ENCODE measurements around the gene MPND. TPM values are rescaled to one million over a fixed set of nuclear protein-coding genes. Genes with fewer than 3 reads are reported as not detected.
A peak's percentile ranks its signal among the peaks of the same experiment; 100 is the strongest.

The MPND gene
- total and polyA plus RNA-seq, 7 experiments from 2014 or later: 4.0 to 24.4 (median 14.9) TPM

DNA sequence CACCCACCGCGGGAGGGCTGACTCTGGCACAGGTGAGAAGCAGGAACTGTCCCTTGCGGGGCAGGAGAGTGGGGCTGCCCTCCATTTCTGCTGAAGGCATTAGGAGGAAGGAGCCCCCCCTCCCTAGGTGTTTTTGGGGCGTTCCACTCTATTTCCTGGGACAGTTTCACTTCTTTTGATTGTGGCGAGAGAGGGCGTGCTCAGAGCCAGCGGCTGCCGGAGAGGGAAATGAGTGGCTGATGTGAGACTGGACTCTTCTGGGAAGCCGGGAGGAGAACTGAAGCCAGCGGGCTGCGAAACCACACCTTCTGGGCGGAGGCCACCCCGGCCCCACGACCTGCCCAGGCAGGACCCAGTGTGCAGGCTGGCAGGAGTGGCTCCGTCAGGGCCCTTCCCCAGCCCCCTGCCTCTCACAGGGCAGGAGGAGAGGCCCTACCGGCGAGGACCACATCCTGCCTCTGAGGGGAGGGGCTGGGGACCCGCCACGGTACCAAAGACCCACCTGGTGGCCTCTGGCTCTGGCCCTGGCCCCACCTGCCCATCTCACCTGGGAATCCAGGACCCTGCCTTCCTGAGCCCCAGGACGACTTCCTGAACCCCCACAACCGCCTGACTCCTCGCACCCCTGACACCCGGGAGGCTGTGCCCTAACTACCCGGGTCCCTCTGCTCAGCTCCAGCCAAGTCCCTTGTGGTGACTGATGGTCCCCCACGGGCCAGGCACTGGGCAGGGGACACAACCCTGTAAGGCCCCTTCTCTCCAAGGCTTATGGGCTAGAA lies 25.9 kb downstream of the MPND start:
- no peaks in the 10 kb centered on the region for H3K9me3 Mint-ChIP-seq
- no peaks in the 10 kb centered on the region for H3K27me3 Mint-ChIP-seq
- Histone ChIP-seq H3K4me1 (ENCODE audit: control insufficient read depth in 2 of 2, insufficient read depth in 2 of 2, low read length in 2 of 2) (peaks cover 21 to 32% of the 10 kb centered on the region in 2 donors), H3K27me3 (ENCODE audit: control insufficient read depth in 2 of 2, insufficient read depth in 2 of 2, low read length in 2 of 2) (no peaks in the 10 kb centered on the region), H3K36me3 (ENCODE audit: control insufficient read depth in 2 of 3, insufficient read depth in 3 of 3, low read length in 3 of 3) (peaks cover 0 to 41% (median 5%) of the 10 kb centered on the region in 3 experiments), H3K4me3 (ENCODE audit: low read length) (peak overlapping the region; percentile 76), H3K9me3 (ENCODE audit: control insufficient read depth in 2 of 3, low read length in 3 of 3) (no peaks in the 10 kb centered on the region), H3K27ac (ENCODE audit: low read depth, low read length) (peak overlapping the region; percentile 68)
- intact Hi-C loops (cut with micrococcal nuclease): loop anchor here (1.0 to 2.0 kb wide), 5 partner anchors 11 to 102 kb away; partner anchors contain the start of genes MPND (in 2 of the 2) and SH3GL1 (in 2 of the 2)
- peaks cover 0 to 3% (median 0%) of the 10 kb centered on the region in 5 donors for H3K36me3 Mint-ChIP-seq
- H3K27ac Mint-ChIP-seq: peak overlapping the region; percentile 85 to 96 (median 94)
- CTCF ChIA-PET: interaction anchor here (1.0 to 1.4 kb wide), 4 partner anchors 30 to 33 kb away, joined by 3 to 11 read pairs (median 4); partner anchors contain the start of genes CHAF1A, SH3GL1 and STAP2
- H3K4me1 Mint-ChIP-seq: peaks cover 22 to 57% (median 42%) of the 10 kb centered on the region in 7 donors
- POLR2A ChIA-PET: interaction anchor here (0.6 to 2.5 kb wide), 6 partner anchors 10 to 205 kb away, joined by 3 to 29 read pairs (median 5); partner anchors contain the start of genes CHAF1A, MPND, SH3GL1 and YJU2
- peak overlapping the region; percentile 87 to 97 (median 94) for H3K4me3 Mint-ChIP-seq
- ATAC-seq (peak; percentile 76), DNase-seq (peak; percentile 38 to 77 (median 74))

GRCh38 chr19:4369888-4370260 lies 26.5 kb downstream of the MPND start:
- H3K4me1 ChIP-seq (ENCODE audit: control insufficient read depth in 2 of 2, insufficient read depth in 2 of 2, low read length in 2 of 2): peaks cover 21 to 32% of the 10 kb centered on the region in 2 donors
- ATAC-seq: peak; percentile 80
- peak overlapping the region; percentile 87 to 97 (median 94) for H3K4me3 Mint-ChIP-seq
- peak overlapping the region; percentile 81 to 96 (median 94) for H3K27ac Mint-ChIP-seq
- DNase-seq: peak; percentile 55 to 80 (median 67)
- H3K27me3 Mint-ChIP-seq: no peaks in the 10 kb centered on the region
- peak overlapping the region; percentile 76 for H3K4me3 ChIP-seq (ENCODE audit: low read length)
- H3K27ac ChIP-seq (ENCODE audit: low read depth, low read length): peak overlapping the region; percentile 68
- H3K36me3 Mint-ChIP-seq: peaks cover 0 to 3% (median 0%) of the 10 kb centered on the region in 5 donors
- H3K27me3 ChIP-seq (ENCODE audit: control insufficient read depth in 2 of 2, insufficient read depth in 2 of 2, low read length in 2 of 2): no peaks in the 10 kb centered on the region
- H3K9me3 ChIP-seq (ENCODE audit: control insufficient read depth in 2 of 3, low read length in 3 of 3): no peaks in the 10 kb centered on the region
- peaks cover 22 to 57% (median 42%) of the 10 kb centered on the region in 7 donors for H3K4me1 Mint-ChIP-seq
- ChIA-PET POLR2A (interaction anchor here (0.6 to 2.5 kb wide), 6 partner anchors 10 to 204 kb away, joined by 3 to 29 read pairs (median 5); partner anchors contain the start of genes CHAF1A, MPND, SH3GL1 and YJU2), CTCF (interaction anchor here (0.6 to 1.4 kb wide), 6 partner anchors 24 to 32 kb away, joined by 3 to 11 read pairs (median 4); partner anchors contain the start of genes CHAF1A, MPND and SH3GL1)
- intact Hi-C loops (cut with micrococcal nuclease): loop anchor here (1.0 to 2.0 kb wide), 6 partner anchors 10 to 103 kb away; partner anchors contain the start of genes MPND (in 2 of the 2) and SH3GL1 (in 2 of the 2)
- H3K36me3 ChIP-seq (ENCODE audit: control insufficient read depth in 2 of 3, insufficient read depth in 3 of 3, low read length in 3 of 3): peaks cover 0 to 37% (median 5%) of the 10 kb centered on the region in 3 experiments
- no peaks in the 10 kb centered on the region for H3K9me3 Mint-ChIP-seq

DNA sequence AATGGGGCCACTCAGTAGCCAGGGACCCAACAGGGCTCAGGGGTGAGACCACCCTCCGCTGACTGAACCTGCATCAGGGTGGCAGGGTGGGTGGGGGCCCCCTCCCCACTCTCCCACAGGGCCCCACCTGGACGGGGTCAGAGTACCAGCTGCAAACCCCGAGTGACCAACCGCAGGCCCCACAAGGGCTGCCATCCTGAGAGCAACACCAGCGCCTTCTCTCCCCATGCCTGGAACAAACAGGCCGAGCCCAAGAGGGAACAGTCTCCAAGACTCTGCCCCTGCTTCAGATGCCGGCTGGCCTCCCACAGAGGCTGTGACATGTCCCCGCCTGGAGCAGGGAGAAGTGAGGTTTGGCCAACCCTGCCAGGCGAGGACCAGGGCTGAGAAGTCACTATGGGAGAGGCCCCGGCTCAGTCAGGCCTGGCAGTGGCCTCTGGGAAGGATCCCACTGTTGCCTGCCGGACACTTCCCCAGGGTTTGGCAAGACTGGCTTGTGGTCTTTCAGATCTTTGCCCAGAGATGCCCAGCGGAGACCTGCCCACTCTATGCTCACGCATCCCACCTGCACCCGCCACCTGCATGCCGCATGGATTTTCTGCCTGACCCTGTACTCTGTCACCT lies 27.2 kb downstream of the MPND start:
- ATAC-seq (no peak), DNase-seq (no peak)
- peak overlapping the region; percentile 68 for H3K27ac ChIP-seq (ENCODE audit: low read depth, low read length)
- POLR2A ChIA-PET: interaction anchor here (1.0 to 2.5 kb wide), 4 partner anchors 9 to 124 kb away, joined by 4 to 29 read pairs (median 10); partner anchors contain the start of genes CHAF1A, MPND, SH3GL1 and YJU2
- no peaks in the 10 kb centered on the region for H3K27me3 Mint-ChIP-seq
- CTCF ChIA-PET: interaction anchor here (0.5 to 1.4 kb wide), 8 partner anchors 24 to 286 kb away, joined by 3 to 11 read pairs (median 4); partner anchors contain the start of genes CHAF1A, MPND and SH3GL1
- H3K36me3 ChIP-seq (ENCODE audit: control insufficient read depth in 2 of 3, insufficient read depth in 3 of 3, low read length in 3 of 3): peaks cover 0 to 30% (median 0%) of the 10 kb centered on the region in 3 experiments
- H3K9me3 ChIP-seq (ENCODE audit: control insufficient read depth in 2 of 3, low read length in 3 of 3): no peaks in the 10 kb centered on the region
- H3K27me3 ChIP-seq (ENCODE audit: control insufficient read depth in 2 of 2, insufficient read depth in 2 of 2, low read length in 2 of 2): no peaks in the 10 kb centered on the region
- H3K36me3 Mint-ChIP-seq: peaks cover 0 to 3% (median 0%) of the 10 kb centered on the region in 5 donors
- H3K27ac Mint-ChIP-seq: peak overlapping the region; percentile 40 to 95 (median 85)
- H3K4me3 Mint-ChIP-seq: peak overlapping the region; percentile 33 to 97 (median 90)
- H3K4me3 ChIP-seq (ENCODE audit: low read length): peak overlapping the region; percentile 76
- H3K4me1 ChIP-seq (ENCODE audit: control insufficient read depth in 2 of 2, insufficient read depth in 2 of 2, low read length in 2 of 2): peaks cover 21 to 34% of the 10 kb centered on the region in 2 donors
- no peaks in the 10 kb centered on the region for H3K9me3 Mint-ChIP-seq
- peaks cover 23 to 60% (median 43%) of the 10 kb centered on the region in 7 donors for H3K4me1 Mint-ChIP-seq
- intact Hi-C loops (cut with micrococcal nuclease): loop anchor here in 1 of 2 donors (1.0 kb wide), 1 partner anchor 42 kb away; no protein-coding TSS in a partner anchor

DNA sequence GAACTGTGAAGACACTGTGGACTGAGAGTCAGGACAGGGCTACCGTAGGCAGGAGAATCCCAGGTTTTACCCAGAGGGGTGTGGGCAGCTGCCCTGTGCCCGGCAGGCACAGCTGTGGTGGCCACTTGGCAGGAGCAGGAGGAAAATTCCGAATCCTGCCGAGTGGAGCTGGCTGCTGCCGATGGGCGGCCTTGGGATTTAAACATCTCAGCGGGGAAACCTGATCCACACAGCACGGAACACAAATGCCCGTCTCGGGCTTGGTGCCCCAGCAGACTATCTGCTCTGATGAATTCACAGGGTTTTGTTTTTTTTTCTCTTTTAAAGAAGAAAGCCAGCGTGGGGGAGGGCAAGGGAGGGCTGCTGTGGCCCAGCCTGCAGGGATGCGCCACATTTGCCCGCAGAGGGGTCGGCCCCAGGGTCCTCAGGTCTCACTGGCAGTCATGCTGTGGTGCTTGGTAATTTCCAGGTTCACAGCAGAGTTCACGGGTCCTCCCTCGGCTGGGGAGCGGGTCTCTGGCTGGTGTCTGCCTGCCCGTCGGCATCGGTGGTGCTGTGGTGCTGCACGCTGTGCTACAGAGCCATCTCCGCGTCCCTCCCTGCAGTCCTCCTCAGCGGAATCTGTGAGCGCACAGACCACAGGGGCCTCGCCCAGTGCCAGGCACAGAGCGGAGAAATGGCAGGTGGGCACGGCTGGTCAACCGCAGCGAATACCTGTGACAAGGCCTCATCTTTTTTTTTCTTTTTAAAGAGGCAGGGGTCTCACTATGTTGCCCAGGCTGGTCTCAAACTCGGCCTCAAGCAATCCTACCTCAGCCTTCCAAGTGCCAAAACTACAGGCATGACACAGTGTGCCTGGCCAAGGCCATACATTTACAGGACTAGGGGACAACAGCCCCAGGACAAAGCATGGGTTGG lies 28.1 kb downstream of the MPND start:
- Histone ChIP-seq H3K27ac (ENCODE audit: low read depth, low read length) (peak overlapping the region; percentile 68), H3K4me1 (ENCODE audit: control insufficient read depth in 2 of 2, insufficient read depth in 2 of 2, low read length in 2 of 2) (peaks cover 21 to 41% of the 10 kb centered on the region in 2 donors), H3K27me3 (ENCODE audit: control insufficient read depth in 2 of 2, insufficient read depth in 2 of 2, low read length in 2 of 2) (no peaks in the 10 kb centered on the region), H3K4me3 (ENCODE audit: low read length) (no peak overlapping the region), H3K36me3 (ENCODE audit: control insufficient read depth in 2 of 3, insufficient read depth in 3 of 3, low read length in 3 of 3) (peaks cover 0 to 21% (median 0%) of the 10 kb centered on the region in 3 experiments), H3K9me3 (ENCODE audit: control insufficient read depth in 2 of 3, low read length in 3 of 3) (no peaks in the 10 kb centered on the region)
- H3K27ac Mint-ChIP-seq: peak overlapping the region; percentile 40 to 95 (median 83)
- peaks cover 0 to 3% (median 0%) of the 10 kb centered on the region in 11 donors for H3K9me3 Mint-ChIP-seq
- intact Hi-C loops (cut with micrococcal nuclease): no loop called here
- ChIA-PET POLR2A (interaction anchor here (0.6 to 1.4 kb wide), 3 partner anchors 9 to 33 kb away, joined by 3 read pairs; partner anchors contain the start of gene CHAF1A), CTCF (interaction anchor here (1.3 kb wide), 1 partner anchor 50 kb away, joined by 4 read pairs; no protein-coding TSS in a partner anchor)
- no peak for DNase-seq
- no peak for ATAC-seq
- H3K36me3 Mint-ChIP-seq: peaks cover 0 to 3% (median 0%) of the 10 kb centered on the region in 5 donors
- peaks cover 29 to 67% (median 53%) of the 10 kb centered on the region in 7 donors for H3K4me1 Mint-ChIP-seq
- H3K4me3 Mint-ChIP-seq: peak overlapping the region in 7 of 10 donors; percentile 37 to 97 (median 87)
- H3K27me3 Mint-ChIP-seq: no peaks in the 10 kb centered on the region

DNA sequence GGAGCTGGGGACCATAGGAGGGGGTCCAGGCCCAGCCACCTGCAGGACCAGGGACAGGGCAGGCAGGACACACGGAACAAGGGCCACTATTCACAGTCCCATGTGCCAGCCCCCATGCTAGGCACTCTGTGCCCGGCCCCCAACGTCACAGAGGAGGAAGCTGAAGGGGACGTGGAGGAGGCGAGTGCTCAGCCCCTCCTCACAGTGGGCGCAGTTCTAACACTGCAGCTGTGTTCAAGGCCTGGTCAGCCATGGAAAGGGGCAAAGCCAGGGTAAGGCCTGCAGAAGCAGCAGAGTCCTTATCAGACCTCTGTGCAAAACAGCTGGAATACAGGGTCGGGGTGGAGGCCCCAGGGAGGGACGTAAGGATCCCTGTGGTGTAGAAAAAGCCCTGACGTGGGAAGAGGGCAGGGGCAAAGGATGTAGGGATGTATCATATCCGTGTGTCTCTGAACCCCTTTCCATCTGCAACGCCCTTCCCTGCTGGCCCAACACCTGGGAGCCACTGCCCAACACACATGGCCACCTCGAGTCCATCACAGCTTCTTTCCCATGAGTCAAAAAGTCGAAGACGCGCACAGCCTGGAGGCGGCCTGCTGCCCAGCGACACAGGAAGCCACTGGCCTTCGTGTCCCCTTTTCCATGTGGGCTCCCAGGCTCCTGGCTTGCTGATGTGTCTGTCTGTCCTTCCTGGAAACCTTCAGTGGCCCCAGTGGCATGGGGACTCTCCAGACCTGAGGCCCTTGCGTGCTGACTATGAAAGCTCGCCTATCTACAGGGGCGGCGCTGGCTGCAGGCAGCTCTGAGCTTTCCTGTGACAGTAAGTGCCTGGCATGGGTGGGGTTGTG lies 29.0 kb downstream of the MPND start:
- peaks cover 0 to 13% (median 0%) of the 10 kb centered on the region in 3 experiments for H3K36me3 ChIP-seq (ENCODE audit: control insufficient read depth in 2 of 3, insufficient read depth in 3 of 3, low read length in 3 of 3)
- H3K27me3 ChIP-seq (ENCODE audit: control insufficient read depth in 2 of 2, insufficient read depth in 2 of 2, low read length in 2 of 2): no peaks in the 10 kb centered on the region
- DNase-seq: no peak
- Mint-ChIP-seq H3K4me1 (peaks cover 36 to 74% (median 61%) of the 10 kb centered on the region in 7 donors), H3K4me3 (no peak overlapping the region), H3K27ac (peak overlapping the region in 6 of 9 donors; percentile 19 to 94 (median 59)), H3K27me3 (no peaks in the 10 kb centered on the region), H3K9me3 (peaks cover 0 to 3% (median 0%) of the 10 kb centered on the region in 11 donors), H3K36me3 (peaks cover 0 to 3% (median 0%) of the 10 kb centered on the region in 5 donors)
- H3K4me3 ChIP-seq (ENCODE audit: low read length): no peak overlapping the region
- peaks cover 25 to 41% of the 10 kb centered on the region in 2 donors for H3K4me1 ChIP-seq (ENCODE audit: control insufficient read depth in 2 of 2, insufficient read depth in 2 of 2, low read length in 2 of 2)
- ChIA-PET CTCF (no interaction called here), POLR2A (interaction anchor here (0.6 to 1.4 kb wide), 4 partner anchors 8 to 34 kb away, joined by 3 read pairs; partner anchors contain the start of genes CHAF1A and SH3GL1)
- intact Hi-C loops (cut with micrococcal nuclease): no loop called here
- no peaks in the 10 kb centered on the region for H3K9me3 ChIP-seq (ENCODE audit: control insufficient read depth in 2 of 3, low read length in 3 of 3)
- peak overlapping the region; percentile 24 for H3K27ac ChIP-seq (ENCODE audit: low read depth, low read length)
- no peak for ATAC-seq

Measured in naive thymus-derived CD4-positive, alpha-beta T cell (primary cell).